Fibroblast of pulmonary artery (primary cell): ENCODE measurements around the gene DDIAS.

Experiments
- DNase-seq: peaks from one replicate; pipeline ENCODE4 v3.0.0-alpha.2; 2010; ENCODE audit warnings: low read depth
- H3K4me3 ChIP-seq: replicated peaks from 2 replicates; pipeline ENCODE4 v1.5.1; 2011; ENCODE audit warnings: low read depth, mild to moderate bottlenecking, control low read depth, low read length, moderate library complexity
- CTCF ChIP-seq: IDR thresholded peaks from 2 replicates; pipeline ENCODE4 v1.5.1; 2011; ENCODE audit warnings: mild to moderate bottlenecking, control low read depth, low read length, inconsistent platforms; ENCODE audit errors: missing control alignments

The DDIAS gene

GRCh38 chr11:82890002-82890341 lies 11.6 kb upstream of the DDIAS start:
- TF ChIP-seq CTCF = no peak
- DNase-seq = no peak
- no peak overlapping the region for H3K4me3 ChIP-seq

DNA sequence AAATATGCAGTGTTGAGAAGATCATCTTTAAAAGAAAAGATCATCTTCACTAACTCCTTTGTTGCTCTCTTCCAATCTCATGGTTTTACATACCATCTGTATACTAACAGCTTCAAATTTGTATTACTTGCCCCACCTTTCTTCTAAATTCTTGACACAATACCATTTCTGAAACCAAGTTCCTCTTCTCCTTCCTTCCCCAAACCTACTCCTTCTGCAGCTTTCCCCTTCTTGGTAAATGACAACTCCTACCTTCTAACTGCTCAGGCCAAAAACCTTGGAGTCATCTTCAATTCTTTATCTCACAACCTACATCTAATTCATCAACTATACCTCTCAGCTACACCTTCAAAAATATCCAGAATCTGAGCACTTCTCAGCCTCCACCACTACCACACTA lies 10.6 kb upstream of the DDIAS start:
- DNase-seq = no peak
- TF ChIP-seq CTCF = no peak
- H3K4me3 ChIP-seq = no peak overlapping the region

DNA sequence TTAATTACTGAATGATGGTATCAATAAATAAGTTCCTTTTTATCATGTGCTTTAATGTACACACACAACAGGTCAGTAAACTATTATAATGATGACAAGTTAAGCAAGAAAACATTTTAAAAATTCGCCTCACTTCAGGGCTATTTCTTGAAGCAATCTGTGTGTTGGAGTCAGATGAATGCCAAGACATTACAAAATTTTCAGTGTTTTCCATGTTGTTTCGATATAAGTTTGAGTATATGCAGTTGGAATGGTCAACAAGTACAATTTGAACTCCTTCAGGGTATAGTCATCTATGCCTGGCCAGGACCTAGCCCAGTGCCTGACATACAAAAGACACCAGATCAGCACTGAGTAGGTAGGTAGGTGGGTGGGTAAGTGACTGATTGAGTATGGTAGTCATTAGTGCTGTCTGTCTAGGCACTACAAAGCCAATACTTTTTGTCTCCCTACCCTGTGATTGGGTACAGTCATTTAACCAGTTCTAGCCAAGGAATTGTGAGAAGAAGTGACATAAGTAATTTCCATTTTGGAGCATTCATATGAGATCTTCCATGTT lies 8.8 kb upstream of the DDIAS start:
- no peak overlapping the region for H3K4me3 ChIP-seq
- DNase-seq = no peak
- no peak for TF ChIP-seq CTCF

- H3K4me3 ChIP-seq = no peak overlapping the region
- no peak for DNase-seq
- no peak for TF ChIP-seq CTCF
Measured at GRCh38 chr11:82895437-82896091, 6.0 kb upstream of the DDIAS start.

GRCh38 chr11:82896183-82896582 lies 5.4 kb upstream of the DDIAS start:
- DNase-seq = no peak
- H3K4me3 ChIP-seq = no peak overlapping the region
- TF ChIP-seq CTCF = no peak

GRCh38 chr11:82898241-82898640 lies 3.3 kb upstream of the DDIAS start:
- no peak for DNase-seq
- no peak overlapping the region for H3K4me3 ChIP-seq
- TF ChIP-seq CTCF = no peak
